Fibroblast of lung (primary cell): ENCODE measurements around the gene HRH4.

Source experiments
- CTCF ChIP-seq, 2 donors: IDR thresholded peaks in 1 of 2; conservative IDR thresholded peaks in 1 of 2; 1 replicate in 1 of 2; 2 replicates in 1 of 2; pipeline ENCODE4 v1.5.1; 2011 to 2012; ENCODE audit warnings: low read length in 2 of 2, control low read depth in 1 of 2, inconsistent platforms in 1 of 2, low read depth in 1 of 2, mild to moderate bottlenecking in 1 of 2
- EZH2 ChIP-seq: IDR thresholded peaks from 2 replicates; pipeline ENCODE4 v1.5.1; 2012; ENCODE audit warnings: low read length, control low read depth, mild to moderate bottlenecking; ENCODE audit errors: missing control alignments

- TF ChIP-seq EZH2 (no peak), CTCF (conservative IDR thresholded peaks at IDR 0.05 in 1 of 2, IDR thresholded peaks at IDR 0.05 in 1 of 2; ENCODE audit: low read depth in 1 of 2, low read length in 2 of 2) (peak; percentile 27 to 44)
These were observed 47.3 kb upstream of the HRH4 start for GRCh38 chr18:24413148-24413547.
